Immature natural killer cell (primary cell): ENCODE measurements around the gene ATP1B1. TPM values are rescaled to one million over a fixed set of nuclear protein-coding genes. Genes with fewer than 3 reads are reported as not detected.
A peak's percentile ranks its signal among the peaks of the same experiment; 100 is the strongest.

Experiments
- DNase-seq, 3 donors: peaks; one replicate each; pipeline ENCODE4 v3.0.0; 2022; ENCODE audit warnings: mixed read lengths in 1 of 3
- H3K27ac Mint-ChIP-seq, 6 donors: one replicate each; pipeline ENCODE4 v1.8.0; 2020; ENCODE audit warnings: mixed read lengths in 6 of 6, mild to moderate bottlenecking in 5 of 6, inconsistent platforms in 4 of 6, moderate library complexity in 3 of 6
- H3K27me3 Mint-ChIP-seq, 3 donors: one replicate each; pipeline ENCODE4 v1.8.0; 2020 to 2021; ENCODE audit warnings: low read depth in 3 of 3, mild to moderate bottlenecking in 3 of 3, mixed read lengths in 3 of 3, moderate library complexity in 3 of 3, inconsistent platforms in 1 of 3
- H3K36me3 Mint-ChIP-seq, 3 donors: one replicate each; pipeline ENCODE4 v1.8.0; 2020; ENCODE audit warnings: mixed read lengths in 3 of 3, inconsistent platforms in 2 of 3, mild to moderate bottlenecking in 2 of 3
- H3K4me1 Mint-ChIP-seq, 2 donors: one replicate each; pipeline ENCODE4 v1.8.0; 2020; ENCODE audit warnings: inconsistent platforms in 2 of 2, mild to moderate bottlenecking in 2 of 2, mixed read lengths in 2 of 2, moderate library complexity in 1 of 2
- H3K4me3 Mint-ChIP-seq, 5 donors: one replicate each; pipeline ENCODE4 v1.8.0; 2020; ENCODE audit warnings: mild to moderate bottlenecking in 5 of 5, mixed read lengths in 5 of 5, inconsistent platforms in 3 of 5, moderate library complexity in 3 of 5
- H3K9me3 Mint-ChIP-seq, 6 donors: one replicate each; pipeline ENCODE4 v1.8.0; 2020; ENCODE audit warnings: mild to moderate bottlenecking in 6 of 6, mixed read lengths in 6 of 6, inconsistent platforms in 4 of 6, moderate library complexity in 3 of 6
- polyA plus RNA-seq, 3 donors: library from polyadenylated mRNA; unstranded; fragments of 300-500 nt; fragmentation: Illumina TruSeq; gene quantifications; one replicate each; pipeline ENCODE4 v1.2.3, GENCODE V29; 2021

ATP1B1 gene
- polyA plus RNA-seq, 3 donors from 2014 or later = 1.2 to 9.0 (median 2.4) TPM

DNA sequence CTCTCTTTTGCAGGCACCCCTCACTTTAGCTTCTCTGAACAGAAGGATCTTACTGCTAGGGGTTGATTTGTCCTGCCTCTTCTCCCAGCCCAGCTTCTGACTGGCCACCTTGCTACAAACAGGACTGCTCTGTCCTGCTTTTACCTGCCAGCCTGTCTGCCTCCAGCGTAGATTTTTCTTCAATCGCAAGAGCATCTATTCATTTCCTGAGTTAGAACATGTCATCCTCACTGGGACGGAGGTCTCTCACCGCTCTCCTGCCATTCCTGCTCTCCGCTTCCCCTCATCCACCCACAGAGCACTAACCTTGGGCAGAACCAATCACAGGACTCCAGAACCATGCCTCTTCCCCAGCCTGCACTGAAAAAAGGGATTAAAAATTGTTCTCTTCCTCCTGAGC is 3.5 kb upstream of the ATP1B1 start:
- Mint-ChIP-seq H3K27ac (no peak overlapping the region), H3K36me3 (no peaks in the 10 kb centered on the region), H3K4me1 (peaks cover 12 to 13% of the 10 kb centered on the region in 2 donors), H3K4me3 (no peak overlapping the region), H3K27me3 (peaks cover 3 to 15% (median 5%) of the 10 kb centered on the region in 3 donors), H3K9me3 (no peaks in the 10 kb centered on the region)
- no peak for DNase-seq

DNA sequence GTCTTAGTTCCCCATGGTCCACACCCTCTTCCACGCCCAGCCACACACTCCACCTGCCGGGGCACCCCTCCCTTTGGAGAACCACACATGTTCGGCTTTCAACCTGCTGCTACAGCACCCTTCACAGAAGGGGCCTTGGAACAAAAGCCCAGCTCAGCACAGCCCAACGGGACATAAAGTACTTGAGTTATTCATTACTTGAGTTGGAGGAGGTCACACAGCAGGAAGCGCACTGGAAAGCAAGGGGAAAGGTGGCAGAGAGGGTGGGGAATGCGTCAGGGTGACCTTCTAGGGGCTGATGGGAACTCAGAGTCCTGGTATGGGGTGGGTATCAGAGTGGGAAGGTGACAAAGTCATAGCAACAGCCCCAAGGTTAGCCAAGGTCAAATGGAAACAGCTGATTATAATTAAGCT is 3.0 kb upstream of the ATP1B1 start:
- H3K4me1 Mint-ChIP-seq = peaks cover 17 to 18% of the 10 kb centered on the region in 2 donors
- H3K36me3 Mint-ChIP-seq = no peaks in the 10 kb centered on the region
- H3K9me3 Mint-ChIP-seq = no peaks in the 10 kb centered on the region
- H3K27ac Mint-ChIP-seq = no peak overlapping the region
- H3K27me3 Mint-ChIP-seq = peaks cover 3 to 17% (median 5%) of the 10 kb centered on the region in 3 donors
- H3K4me3 Mint-ChIP-seq = no peak overlapping the region
- DNase-seq = no peak

DNA sequence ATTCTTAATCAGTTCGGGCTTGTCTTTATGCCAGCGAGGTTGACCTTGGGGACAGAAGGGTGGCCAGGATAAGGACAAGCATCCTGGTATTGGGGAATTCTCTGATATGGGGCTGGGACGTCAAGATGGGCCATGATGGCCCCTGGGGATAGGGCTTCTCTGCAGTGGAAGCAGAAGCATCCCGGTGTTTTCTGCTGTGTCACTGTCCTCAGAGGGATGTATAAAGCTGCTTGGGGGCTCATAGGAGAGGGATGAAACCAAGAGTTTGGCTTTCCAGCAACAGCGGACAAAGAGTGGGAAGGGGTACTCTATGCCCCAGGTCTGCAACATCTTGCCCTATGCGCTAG is 1.4 kb upstream of the ATP1B1 start:
- no peak for DNase-seq
- Mint-ChIP-seq H3K9me3 (no peaks in the 10 kb centered on the region), H3K4me1 (peaks cover 29 to 33% of the 10 kb centered on the region in 2 donors), H3K4me3 (peak overlapping the region; percentile 72 to 82 (median 78)), H3K36me3 (no peaks in the 10 kb centered on the region), H3K27me3 (peaks cover 3 to 14% (median 5%) of the 10 kb centered on the region in 3 donors), H3K27ac (peak overlapping the region in 2 of 6 donors; percentile 15 to 33)

DNA sequence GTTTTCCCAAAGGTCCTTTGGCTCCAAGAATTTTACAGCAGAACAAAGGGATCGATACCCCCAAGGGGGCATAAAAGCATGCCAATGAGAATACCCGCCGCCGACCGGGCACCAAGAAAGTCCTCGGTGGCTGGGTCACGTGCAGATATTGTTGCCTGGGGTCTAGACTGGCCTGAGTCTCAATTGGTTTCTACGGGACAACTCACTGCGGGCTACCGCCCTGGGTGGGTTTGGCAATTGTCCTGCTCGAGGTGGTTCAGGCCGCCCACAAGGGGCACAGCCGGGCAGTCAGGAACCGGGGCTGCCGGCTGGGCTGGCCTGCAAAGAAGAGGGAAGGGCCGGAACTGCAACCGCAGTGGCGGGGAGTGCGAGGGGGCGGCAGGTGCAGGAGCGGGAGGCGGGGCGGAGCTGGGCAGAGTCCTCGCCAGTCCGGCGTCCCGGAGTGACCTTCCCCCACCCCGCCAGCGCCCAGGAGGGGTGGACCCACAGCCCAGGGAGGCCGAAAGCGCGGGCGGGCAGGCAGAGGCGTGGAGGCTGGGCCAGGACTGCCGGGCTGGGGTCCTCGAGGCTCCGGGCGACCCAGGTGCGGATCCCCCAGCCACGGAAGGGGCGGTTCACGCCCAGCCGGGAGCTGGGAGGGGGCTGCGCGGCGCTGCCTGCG is 926 bp upstream of the ATP1B1 start:
- Mint-ChIP-seq H3K36me3 (no peaks in the 10 kb centered on the region), H3K4me1 (peaks cover 34 to 38% of the 10 kb centered on the region in 2 donors), H3K4me3 (peak overlapping the region; percentile 72 to 82 (median 78)), H3K27ac (no peak overlapping the region), H3K9me3 (no peaks in the 10 kb centered on the region), H3K27me3 (peaks cover 3 to 14% (median 5%) of the 10 kb centered on the region in 3 donors)
- DNase-seq = peak; percentile 53 to 62 (median 57)

DNA sequence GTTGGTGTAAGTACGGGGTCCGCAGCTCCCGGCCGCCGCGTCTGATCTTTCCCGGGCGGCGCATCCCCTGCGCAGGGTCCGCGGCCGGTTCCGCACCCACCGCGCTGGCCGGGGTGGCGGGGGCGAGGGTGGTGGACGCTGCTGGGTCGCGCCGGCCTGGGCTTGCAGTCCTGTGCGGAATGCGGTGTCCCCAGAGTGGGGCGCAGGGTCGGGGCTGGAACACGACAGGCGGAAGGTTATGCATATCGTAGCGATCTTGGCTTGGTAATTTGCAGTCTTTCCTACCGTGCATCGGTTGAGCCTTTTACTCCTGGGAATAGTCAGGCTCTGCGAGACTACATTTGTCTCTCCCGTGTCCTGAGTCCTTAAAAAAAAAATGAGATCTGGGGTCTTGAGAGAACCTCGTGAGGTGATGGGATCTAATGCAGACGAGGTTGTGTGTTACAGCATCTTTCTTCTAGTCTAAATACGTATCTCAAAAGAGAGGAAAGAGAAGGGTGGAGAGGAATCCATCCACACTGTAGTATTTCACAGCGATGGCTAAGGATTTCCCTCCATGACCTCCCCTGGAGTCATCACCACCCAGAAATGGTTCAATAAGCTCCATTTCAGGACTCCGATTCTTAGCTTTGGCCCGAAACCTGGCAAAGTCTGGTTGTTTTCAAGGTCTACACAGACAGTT is 572 bp downstream of the ATP1B1 start:
- H3K27me3 Mint-ChIP-seq = peaks cover 4 to 14% (median 5%) of the 10 kb centered on the region in 3 donors
- peaks cover 41 to 44% of the 10 kb centered on the region in 2 donors for H3K4me1 Mint-ChIP-seq
- peaks cover 0 to under 1% (median under 1%) of the 10 kb centered on the region in 3 donors for H3K36me3 Mint-ChIP-seq
- no peak for DNase-seq
- H3K9me3 Mint-ChIP-seq = no peaks in the 10 kb centered on the region
- peak overlapping the region; percentile 84 to 96 (median 88) for H3K4me3 Mint-ChIP-seq
- H3K27ac Mint-ChIP-seq = peak overlapping the region; percentile 41 to 82 (median 68)

DNA sequence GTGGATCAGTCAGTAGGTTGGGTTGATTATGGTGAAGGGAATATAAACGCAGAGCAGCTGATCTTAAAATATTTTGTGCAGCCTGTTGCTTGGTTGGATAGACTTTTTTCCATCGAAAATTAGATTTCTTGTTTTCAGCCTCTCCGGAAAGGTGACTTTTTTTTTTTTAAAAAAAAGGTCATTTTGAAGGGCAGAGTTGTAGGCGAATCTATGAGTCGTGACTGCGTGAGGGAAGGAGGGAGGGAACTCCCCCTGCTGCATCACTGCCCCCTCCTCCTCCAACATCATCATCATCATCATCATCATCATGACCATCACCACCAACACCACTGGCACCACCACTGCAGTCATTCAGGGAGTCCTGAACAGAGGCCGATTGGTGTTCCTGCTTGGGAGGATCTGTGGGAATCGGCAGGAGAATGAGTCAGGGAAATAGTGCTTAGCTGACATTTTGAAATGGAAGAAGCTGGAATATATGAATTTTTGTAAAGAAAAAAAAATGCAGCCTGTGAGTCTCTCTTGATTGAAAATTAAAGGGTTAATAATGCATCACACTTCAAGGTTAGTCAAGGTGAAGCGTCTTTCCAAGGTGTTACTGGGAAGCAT is 1.2 kb downstream of the ATP1B1 start:
- peak overlapping the region in 5 of 6 donors; percentile 40 to 86 (median 78) for H3K27ac Mint-ChIP-seq
- peak overlapping the region; percentile 84 to 96 (median 88) for H3K4me3 Mint-ChIP-seq
- no peaks in the 10 kb centered on the region for H3K9me3 Mint-ChIP-seq
- peaks cover 0 to 6% (median 6%) of the 10 kb centered on the region in 3 donors for H3K36me3 Mint-ChIP-seq
- peaks cover 47 to 49% of the 10 kb centered on the region in 2 donors for H3K4me1 Mint-ChIP-seq
- H3K27me3 Mint-ChIP-seq = peaks cover 5 to 14% (median 6%) of the 10 kb centered on the region in 3 donors
- no peak for DNase-seq

DNA sequence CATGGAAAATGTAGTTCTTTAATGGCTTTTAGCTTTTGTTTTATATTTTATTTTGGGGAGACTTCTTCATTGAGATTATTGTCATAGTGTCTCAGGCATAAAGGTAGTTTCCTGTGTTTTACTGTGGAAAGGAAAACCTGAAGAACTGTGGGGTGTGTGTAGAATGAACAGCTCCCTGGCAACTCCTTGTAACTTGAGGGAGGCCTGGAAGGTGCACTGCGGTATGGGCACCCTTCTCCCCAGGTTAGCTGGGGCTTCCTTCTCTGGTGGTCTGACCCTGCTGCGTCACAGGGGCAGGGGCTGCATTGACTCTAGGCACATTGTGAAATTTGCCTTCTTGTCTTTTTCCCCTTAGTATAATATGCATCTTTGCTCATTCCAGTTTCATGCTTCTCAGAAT is 1.7 kb downstream of the ATP1B1 start:
- H3K9me3 Mint-ChIP-seq = no peaks in the 10 kb centered on the region
- H3K4me1 Mint-ChIP-seq = peaks cover 47 to 49% of the 10 kb centered on the region in 2 donors
- H3K36me3 Mint-ChIP-seq = peaks cover 0 to 6% (median 6%) of the 10 kb centered on the region in 3 donors
- peak overlapping the region; percentile 84 to 96 (median 88) for H3K4me3 Mint-ChIP-seq
- H3K27ac Mint-ChIP-seq = peak overlapping the region in 3 of 6 donors; percentile 40 to 86 (median 58)
- DNase-seq = no peak
- H3K27me3 Mint-ChIP-seq = peaks cover 5 to 14% (median 6%) of the 10 kb centered on the region in 3 donors

DNA sequence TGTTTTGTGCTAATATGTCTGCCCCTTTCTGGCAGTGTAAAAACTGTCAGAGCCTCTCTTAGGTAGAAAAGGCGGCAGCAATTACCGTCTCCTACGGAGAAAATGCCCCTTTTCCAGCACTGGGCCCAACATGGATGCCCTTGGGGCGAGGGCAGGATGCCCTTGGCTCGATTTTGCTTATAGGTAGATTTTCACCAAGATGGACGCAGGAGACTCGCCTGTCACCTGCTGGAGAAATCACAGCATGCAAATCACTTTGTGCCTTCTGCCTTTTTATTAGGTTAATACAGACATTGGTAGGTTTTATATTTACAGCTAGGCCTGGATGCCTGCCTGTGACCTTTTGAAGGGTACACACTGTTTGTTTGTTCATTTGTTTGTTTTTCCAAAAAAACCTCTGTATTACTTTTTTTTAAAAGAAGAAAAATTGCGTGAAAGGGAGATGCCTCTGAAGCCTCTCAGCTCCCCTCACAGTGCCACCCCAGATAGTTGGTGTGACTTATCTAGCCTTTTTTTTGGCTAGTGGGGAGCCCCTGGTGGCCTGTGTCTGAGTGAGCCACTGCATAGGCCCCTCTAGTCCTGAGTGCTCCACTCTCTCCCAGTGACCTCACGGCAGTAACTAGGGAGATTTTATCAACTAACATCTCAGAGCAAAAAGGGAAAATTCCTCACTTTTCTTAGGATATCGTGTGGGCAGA is 2.5 kb downstream of the ATP1B1 start:
- H3K4me1 Mint-ChIP-seq = peaks cover 47 to 49% of the 10 kb centered on the region in 2 donors
- DNase-seq = no peak
- H3K9me3 Mint-ChIP-seq = no peaks in the 10 kb centered on the region
- H3K36me3 Mint-ChIP-seq = peaks cover 0 to 11% (median 6%) of the 10 kb centered on the region in 3 donors
- peak overlapping the region; percentile 41 to 96 (median 84) for H3K4me3 Mint-ChIP-seq
- peaks cover 5 to 14% (median 6%) of the 10 kb centered on the region in 3 donors for H3K27me3 Mint-ChIP-seq
- H3K27ac Mint-ChIP-seq = peak overlapping the region in 5 of 6 donors; percentile 14 to 86 (median 29)

DNA sequence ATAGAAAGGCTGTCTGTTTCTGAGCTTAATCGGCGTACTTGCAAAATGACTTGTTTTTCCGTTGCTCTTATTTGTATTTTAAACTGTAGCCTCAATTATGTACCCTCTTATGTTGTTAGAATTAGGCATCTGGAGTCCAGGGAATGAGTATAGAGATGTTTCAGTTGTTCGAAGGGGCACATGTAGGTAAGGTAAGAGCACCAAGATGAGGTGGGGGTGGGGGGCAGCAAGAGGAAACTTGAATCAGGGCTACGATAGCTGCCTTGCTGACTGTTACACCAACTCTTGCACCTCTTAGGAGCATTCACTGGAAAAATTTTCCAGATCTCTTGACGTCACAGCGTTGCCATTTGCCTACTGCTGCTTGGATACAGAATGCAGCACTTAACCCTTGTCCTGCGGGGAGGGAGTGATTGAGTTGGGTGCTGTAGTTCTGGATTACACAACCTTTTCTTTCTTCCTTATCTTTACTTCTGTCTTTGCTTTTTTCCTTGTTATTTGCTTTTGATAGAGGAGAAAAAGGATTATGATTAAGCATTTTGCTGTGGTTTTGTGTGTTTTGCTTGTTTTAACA is 3.2 kb downstream of the ATP1B1 start:
- peaks cover 49% of the 10 kb centered on the region in 2 donors for H3K4me1 Mint-ChIP-seq
- peak overlapping the region; percentile 41 to 96 (median 69) for H3K4me3 Mint-ChIP-seq
- peaks cover 0 to 15% (median 6%) of the 10 kb centered on the region in 3 donors for H3K36me3 Mint-ChIP-seq
- peak overlapping the region; percentile 14 to 86 (median 40) for H3K27ac Mint-ChIP-seq
- peaks cover 5 to 13% (median 6%) of the 10 kb centered on the region in 3 donors for H3K27me3 Mint-ChIP-seq
- no peak for DNase-seq
- no peaks in the 10 kb centered on the region for H3K9me3 Mint-ChIP-seq

DNA sequence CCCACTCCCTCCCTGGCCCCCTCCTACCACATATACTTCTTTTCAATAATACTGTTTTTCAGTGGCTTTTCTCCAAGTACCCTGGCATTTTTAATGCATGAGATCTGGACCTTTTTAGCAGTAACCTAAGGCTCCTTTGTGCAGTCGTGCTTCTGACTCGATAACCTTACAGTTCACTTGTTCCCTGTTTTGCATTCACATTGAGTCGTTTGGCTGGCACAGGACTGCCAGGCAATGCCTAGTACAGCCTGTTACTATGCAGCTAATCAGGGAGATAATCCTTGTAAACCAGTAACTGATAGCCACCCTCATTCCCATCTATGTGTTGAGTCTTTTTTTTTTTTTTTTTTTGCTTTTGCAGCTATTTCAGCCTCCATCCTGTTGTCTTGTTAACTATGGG is 3.7 kb downstream of the ATP1B1 start:
- peak overlapping the region in 4 of 6 donors; percentile 29 to 86 (median 38) for H3K27ac Mint-ChIP-seq

DNA sequence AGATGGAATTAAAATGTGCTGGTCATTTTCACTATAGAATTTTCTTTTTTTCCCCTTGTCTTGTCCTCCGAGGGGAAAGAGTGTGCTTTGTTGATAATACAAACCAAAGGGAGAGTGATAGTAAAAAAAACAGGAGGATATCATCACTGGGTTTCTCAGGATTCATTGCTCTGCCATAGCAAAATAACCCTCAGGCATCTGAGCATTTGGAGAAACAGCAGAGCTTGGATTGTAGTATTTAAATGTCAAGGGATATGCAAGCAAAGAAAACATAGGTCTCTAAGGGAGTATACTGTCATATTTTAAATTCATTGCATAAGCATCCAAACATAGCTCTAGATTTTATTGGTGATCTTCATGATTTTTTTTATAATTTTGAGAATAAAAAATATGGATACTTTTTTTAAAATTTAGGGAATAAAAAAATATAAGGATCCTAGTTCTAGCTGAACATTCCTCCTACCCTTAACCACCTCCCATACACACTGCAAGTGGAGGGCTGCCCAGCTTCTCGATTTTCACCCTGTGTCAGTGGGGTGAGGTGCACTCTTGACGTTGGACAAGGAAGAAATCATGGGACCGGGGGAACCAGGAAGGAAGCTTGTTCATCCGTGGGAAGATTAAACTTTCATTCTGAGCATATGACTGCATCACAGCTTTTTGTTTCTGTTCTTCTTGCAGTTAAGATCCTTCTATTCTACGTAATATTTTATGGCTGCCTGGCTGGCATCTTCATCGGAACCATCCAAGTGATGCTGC is 4.4 kb downstream of the ATP1B1 start:
- H3K4me3 Mint-ChIP-seq = peak overlapping the region; percentile 41 to 96 (median 69)
- peaks cover 5 to 11% (median 6%) of the 10 kb centered on the region in 3 donors for H3K27me3 Mint-ChIP-seq
- H3K9me3 Mint-ChIP-seq = no peaks in the 10 kb centered on the region
- peaks cover 49 to 53% of the 10 kb centered on the region in 2 donors for H3K4me1 Mint-ChIP-seq
- H3K27ac Mint-ChIP-seq = peak overlapping the region in 4 of 6 donors; percentile 29 to 86 (median 38)
- DNase-seq = no peak
- H3K36me3 Mint-ChIP-seq = peaks cover 0 to 15% (median 6%) of the 10 kb centered on the region in 3 donors

More for the DNA sequence above, 3.7 kb downstream of the ATP1B1 start:
- peak overlapping the region; percentile 41 to 96 (median 69) for H3K4me3 Mint-ChIP-seq
- no peak for DNase-seq
- H3K9me3 Mint-ChIP-seq = no peaks in the 10 kb centered on the region
- peaks cover 5 to 11% (median 6%) of the 10 kb centered on the region in 3 donors for H3K27me3 Mint-ChIP-seq
- peaks cover 49% of the 10 kb centered on the region in 2 donors for H3K4me1 Mint-ChIP-seq
- H3K36me3 Mint-ChIP-seq = peaks cover 0 to 15% (median 6%) of the 10 kb centered on the region in 3 donors

DNA sequence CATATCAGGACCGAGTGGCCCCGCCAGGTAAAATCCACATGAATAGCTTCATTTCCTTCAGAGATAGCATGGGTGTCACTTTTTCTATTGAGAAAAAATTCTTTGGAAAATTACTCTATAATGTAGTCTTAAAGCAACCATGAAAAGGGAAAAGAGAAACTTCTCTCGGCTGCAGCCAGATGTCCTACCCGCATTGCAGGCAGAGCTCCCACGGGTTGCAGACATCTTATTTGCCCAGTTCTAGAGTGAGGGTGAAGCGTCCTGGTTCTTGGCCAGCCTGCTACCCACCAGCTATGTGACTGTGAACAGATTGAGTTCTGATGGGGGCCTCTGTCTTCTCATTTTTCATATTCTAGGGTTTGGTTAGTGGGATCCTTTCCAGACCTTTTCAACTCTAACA is 5.0 kb downstream of the ATP1B1 start:
- no peaks in the 10 kb centered on the region for H3K9me3 Mint-ChIP-seq
- peaks cover 0 to 20% (median 6%) of the 10 kb centered on the region in 3 donors for H3K36me3 Mint-ChIP-seq
- H3K4me1 Mint-ChIP-seq = peaks cover 55 to 59% of the 10 kb centered on the region in 2 donors
- H3K27ac Mint-ChIP-seq = no peak overlapping the region
- DNase-seq = no peak
- H3K27me3 Mint-ChIP-seq = peaks cover 4 to 14% (median 5%) of the 10 kb centered on the region in 3 donors
- no peak overlapping the region for H3K4me3 Mint-ChIP-seq
